Panc1 (cell line): Measurements from ENCODE around the gene LRRFIP1. TPM values are rescaled to one million over a fixed set of nuclear protein-coding genes. Genes with fewer than 3 reads are reported as not detected.
A peak's percentile ranks its signal among the peaks of the same experiment; 100 is the strongest.

Experiments used
- ATAC-seq: fragments of 200-7000 bp; cut with Tn5 transposase; 2 replicates; pipeline ENCODE4 v1.9.1; 2020; ENCODE audit warnings: mild to moderate bottlenecking, moderate library complexity
- BruUV-seq: library from RNA; stranded (reverse); fragments of 400-500 nt; replicated peaks from 2 replicates; lab custom pipeline; 2021; lab: Mats Ljungman, UMichigan
- CTCF ChIA-PET: fragments of 300-600 bp; sonication (Branson Sonifier 250); formaldehyde crosslinking; loops from one replicate; lab custom pipeline; 2022; ENCODE audit warnings: antibody characterized with exemption; lab: Charles Lee
- POLR2A ChIA-PET: fragments of 300-600 bp; sonication (Branson Sonifier 250); formaldehyde crosslinking; loops from one replicate; lab custom pipeline; 2022; ENCODE audit warnings: antibody characterized with exemption; lab: Charles Lee
- DNase-seq: peaks from one replicate; pipeline ENCODE4 v3.0.0-alpha.2; 2010; ENCODE audit warnings: low read depth, low spot score
- H3K27ac ChIP-seq: 2 replicates; pipeline ENCODE4 v1.5.1; 2011; ENCODE audit warnings: mild to moderate bottlenecking, low read length, inconsistent platforms
- H3K27me3 ChIP-seq: fragments of 200-500 bp; sonication (Bioruptor generic); 2 replicates; pipeline ENCODE4 v1.6.0; 2014; ENCODE audit warnings: low read length, inconsistent platforms; ENCODE audit not compliant: control insufficient read depth, insufficient read depth
- H3K36me3 ChIP-seq: fragments of 200-500 bp; sonication (Bioruptor generic); 2 replicates; pipeline ENCODE4 v1.5.1; 2014; ENCODE audit warnings: inconsistent platforms, mild to moderate bottlenecking, low read length, moderate library complexity; ENCODE audit not compliant: control insufficient read depth, insufficient read depth
- H3K4me1 ChIP-seq: 2 replicates; pipeline ENCODE4 v1.5.1; 2011; ENCODE audit warnings: inconsistent platforms, mild to moderate bottlenecking, low read length, moderate library complexity; ENCODE audit not compliant: control insufficient read depth, insufficient read depth
- H3K4me3 ChIP-seq, 2 experiments: 2 replicates each; pipeline ENCODE4 v1.5.1; 2011 to 2012; ENCODE audit warnings: low read depth in 2 of 2, low read length in 2 of 2, mild to moderate bottlenecking in 2 of 2, inconsistent platforms in 1 of 2, moderate library complexity in 1 of 2
- H3K9me3 ChIP-seq: fragments of 200-500 bp; sonication (Bioruptor generic); 2 replicates; pipeline ENCODE4 v1.5.1; 2014; ENCODE audit warnings: low read depth, mild to moderate bottlenecking, inconsistent platforms, low read length, moderate library complexity; ENCODE audit not compliant: control insufficient read depth, insufficient read depth
- POLR2AphosphoS5 ChIP-seq: IDR thresholded peaks from 2 replicates; pipeline ENCODE4 v1.6.1; 2012; ENCODE audit warnings: mild to moderate bottlenecking, low read depth, low read length, moderate library complexity
- SIN3A ChIP-seq: IDR thresholded peaks from 2 replicates; pipeline ENCODE4 v1.6.1; 2012; ENCODE audit warnings: low read depth, mild to moderate bottlenecking, low read length, moderate library complexity, borderline replicate concordance; ENCODE audit not compliant: insufficient read depth
- TCF7L2 ChIP-seq: IDR thresholded peaks from 2 replicates; pipeline ENCODE4 v1.6.1; 2011; ENCODE audit warnings: mild to moderate bottlenecking, low read depth, low read length, inconsistent platforms
- in situ Hi-C: cut with HindIII; loops from 2 replicates; pipeline ENCODE4 v1.10.0; 2016; ENCODE audit warnings: low sequenced_read_pairs, low pct_unique_long_range_greater_than_20kb
- intact Hi-C: fragments of 100-400 bp; cut with micrococcal nuclease; formaldehyde crosslinking; loops from one replicate; pipeline ENCODE4 v1.10.0; 2022; ENCODE audit not compliant: unreplicated experiment
- total RNA-seq: library from RNA; stranded (reverse); gene quantifications from one replicate; pipeline ENCODE4 v1.2.1, GENCODE V29; 2021; ENCODE audit not compliant: unreplicated experiment
- TF ChIP-seq, protein P1 (sequence below), 2 experiments: IDR thresholded peaks; 2 replicates each; pipeline ENCODE4 v1.6.1; 2011 to 2012; ENCODE audit warnings: low read depth in 2 of 2, control low read depth in 1 of 2, low read length in 1 of 2, mild to moderate bottlenecking in 1 of 2, moderate library complexity in 1 of 2; ENCODE audit not compliant: insufficient read depth in 1 of 2
- TF ChIP-seq, protein P2 (sequence below): fragments of 450-650 bp; IDR thresholded peaks from 2 replicates; pipeline ENCODE4 v1.5.1; 2017; ENCODE audit warnings: mild to moderate bottlenecking

The LRRFIP1 gene
- total RNA-seq, 1 experiment from 2014 or later, result 121 TPM

DNA sequence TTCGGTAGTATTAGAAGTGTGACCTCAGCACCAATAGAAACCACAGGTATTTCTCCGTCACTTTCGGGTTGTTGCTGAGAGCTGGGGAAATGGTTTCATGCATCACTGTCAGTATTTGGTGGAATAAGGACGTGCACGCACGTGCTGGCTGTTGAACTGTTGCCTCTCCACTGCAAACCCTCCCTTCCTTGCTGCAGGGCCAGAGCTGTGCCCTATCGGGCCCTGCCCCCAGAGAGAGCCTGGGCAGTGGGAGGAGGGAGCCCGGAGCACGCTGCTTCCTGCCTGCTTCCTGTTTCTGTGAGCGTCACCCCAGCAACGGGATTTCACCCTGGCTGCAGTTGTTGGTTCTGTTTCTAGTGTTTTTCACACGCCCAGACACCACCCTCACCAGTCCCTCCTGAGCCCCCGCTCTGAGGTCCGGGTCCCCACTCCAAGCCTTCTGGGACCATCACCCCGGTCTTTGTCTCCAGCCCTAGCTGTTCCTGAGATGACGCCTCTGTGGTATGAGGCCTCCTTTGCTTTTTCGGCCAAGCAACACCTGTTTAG, 47.4 kb downstream of the LRRFIP1 start:
- Histone ChIP-seq H3K9me3 (no peaks in the 10 kb centered on the region), H3K4me3 (peak overlapping the region; percentile 22 to 44), H3K27ac (peak overlapping the region; percentile 72), H3K36me3 (no peaks in the 10 kb centered on the region), H3K27me3 (no peaks in the 10 kb centered on the region), H3K4me1 (peaks cover 29% of the 10 kb centered on the region)
- ChIA-PET CTCF (interaction anchor here (1.1 to 3.1 kb wide), 3 partner anchors 10 to 71 kb away, joined by 3 to 23 read pairs (median 16); no protein-coding TSS in a partner anchor), POLR2A (interaction anchor here (0.5 kb wide), 1 partner anchor 13 kb away, joined by 9 read pairs; no protein-coding TSS in a partner anchor)
- peak; percentile 88 for ATAC-seq
- TF ChIP-seq, protein P1, sequence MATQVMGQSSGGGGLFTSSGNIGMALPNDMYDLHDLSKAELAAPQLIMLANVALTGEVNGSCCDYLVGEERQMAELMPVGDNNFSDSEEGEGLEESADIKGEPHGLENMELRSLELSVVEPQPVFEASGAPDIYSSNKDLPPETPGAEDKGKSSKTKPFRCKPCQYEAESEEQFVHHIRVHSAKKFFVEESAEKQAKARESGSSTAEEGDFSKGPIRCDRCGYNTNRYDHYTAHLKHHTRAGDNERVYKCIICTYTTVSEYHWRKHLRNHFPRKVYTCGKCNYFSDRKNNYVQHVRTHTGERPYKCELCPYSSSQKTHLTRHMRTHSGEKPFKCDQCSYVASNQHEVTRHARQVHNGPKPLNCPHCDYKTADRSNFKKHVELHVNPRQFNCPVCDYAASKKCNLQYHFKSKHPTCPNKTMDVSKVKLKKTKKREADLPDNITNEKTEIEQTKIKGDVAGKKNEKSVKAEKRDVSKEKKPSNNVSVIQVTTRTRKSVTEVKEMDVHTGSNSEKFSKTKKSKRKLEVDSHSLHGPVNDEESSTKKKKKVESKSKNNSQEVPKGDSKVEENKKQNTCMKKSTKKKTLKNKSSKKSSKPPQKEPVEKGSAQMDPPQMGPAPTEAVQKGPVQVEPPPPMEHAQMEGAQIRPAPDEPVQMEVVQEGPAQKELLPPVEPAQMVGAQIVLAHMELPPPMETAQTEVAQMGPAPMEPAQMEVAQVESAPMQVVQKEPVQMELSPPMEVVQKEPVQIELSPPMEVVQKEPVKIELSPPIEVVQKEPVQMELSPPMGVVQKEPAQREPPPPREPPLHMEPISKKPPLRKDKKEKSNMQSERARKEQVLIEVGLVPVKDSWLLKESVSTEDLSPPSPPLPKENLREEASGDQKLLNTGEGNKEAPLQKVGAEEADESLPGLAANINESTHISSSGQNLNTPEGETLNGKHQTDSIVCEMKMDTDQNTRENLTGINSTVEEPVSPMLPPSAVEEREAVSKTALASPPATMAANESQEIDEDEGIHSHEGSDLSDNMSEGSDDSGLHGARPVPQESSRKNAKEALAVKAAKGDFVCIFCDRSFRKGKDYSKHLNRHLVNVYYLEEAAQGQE (IDR thresholded peaks at IDR 0.05; ENCODE audit: insufficient read depth in 1 of 2, low read depth in 2 of 2, low read length in 1 of 2), result no peak
- TF ChIP-seq TCF7L2, result no peak
- TF ChIP-seq, protein P2, sequence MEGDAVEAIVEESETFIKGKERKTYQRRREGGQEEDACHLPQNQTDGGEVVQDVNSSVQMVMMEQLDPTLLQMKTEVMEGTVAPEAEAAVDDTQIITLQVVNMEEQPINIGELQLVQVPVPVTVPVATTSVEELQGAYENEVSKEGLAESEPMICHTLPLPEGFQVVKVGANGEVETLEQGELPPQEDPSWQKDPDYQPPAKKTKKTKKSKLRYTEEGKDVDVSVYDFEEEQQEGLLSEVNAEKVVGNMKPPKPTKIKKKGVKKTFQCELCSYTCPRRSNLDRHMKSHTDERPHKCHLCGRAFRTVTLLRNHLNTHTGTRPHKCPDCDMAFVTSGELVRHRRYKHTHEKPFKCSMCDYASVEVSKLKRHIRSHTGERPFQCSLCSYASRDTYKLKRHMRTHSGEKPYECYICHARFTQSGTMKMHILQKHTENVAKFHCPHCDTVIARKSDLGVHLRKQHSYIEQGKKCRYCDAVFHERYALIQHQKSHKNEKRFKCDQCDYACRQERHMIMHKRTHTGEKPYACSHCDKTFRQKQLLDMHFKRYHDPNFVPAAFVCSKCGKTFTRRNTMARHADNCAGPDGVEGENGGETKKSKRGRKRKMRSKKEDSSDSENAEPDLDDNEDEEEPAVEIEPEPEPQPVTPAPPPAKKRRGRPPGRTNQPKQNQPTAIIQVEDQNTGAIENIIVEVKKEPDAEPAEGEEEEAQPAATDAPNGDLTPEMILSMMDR, result no peak
- peak; percentile 66; the same call in 1 of the 2 replicates for TF ChIP-seq SIN3A
- in situ Hi-C loops (no loop called here), intact Hi-C loops (no loop called here)
- no TSS peak for BruUV-seq
- DNase-seq, result no peak

DNA sequence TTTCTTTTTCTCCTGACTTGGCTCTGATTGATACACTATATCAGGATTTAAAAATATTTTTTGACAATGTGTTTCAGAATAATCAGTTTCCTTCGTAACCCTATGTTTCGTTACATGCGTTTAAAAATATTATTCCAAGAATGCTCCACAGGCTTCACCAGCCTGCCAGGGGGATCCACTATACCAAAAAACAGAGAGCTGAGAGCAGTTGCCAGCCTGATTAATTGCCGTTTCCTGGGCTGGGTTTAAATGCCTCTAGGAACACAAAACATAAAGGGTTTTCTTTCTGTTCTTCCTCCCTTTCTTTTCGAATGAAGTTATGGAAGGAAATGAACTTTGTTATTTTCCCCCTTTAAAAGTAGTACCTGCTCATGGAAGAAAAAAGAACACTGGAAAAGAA, 47.9 kb downstream of the LRRFIP1 start:
- TF ChIP-seq, protein P1 (IDR thresholded peaks at IDR 0.05; ENCODE audit: insufficient read depth in 1 of 2, low read depth in 2 of 2, low read length in 1 of 2), result no peak
- TF ChIP-seq POLR2AphosphoS5 (no peak), TCF7L2 (no peak), SIN3A (no peak)
- TF ChIP-seq, protein P2, result no peak
- no TSS peak for BruUV-seq
- H3K4me1 ChIP-seq, result peaks cover 28% of the 10 kb centered on the region
- no peaks in the 10 kb centered on the region for H3K9me3 ChIP-seq
- no peaks in the 10 kb centered on the region for H3K27me3 ChIP-seq
- no peaks in the 10 kb centered on the region for H3K36me3 ChIP-seq
- peak overlapping the region in 1 of 2 experiments; percentile 44; a peak in 1 of 4 replicates for H3K4me3 ChIP-seq
- peak overlapping the region; percentile 72 for H3K27ac ChIP-seq
- POLR2A ChIA-PET, result no interaction called here
- intact Hi-C loops (no loop called here), in situ Hi-C loops (no loop called here)
- no peak for ATAC-seq
- no peak for DNase-seq
- CTCF ChIA-PET, result interaction anchor here (3.1 kb wide), 1 partner anchor 70 kb away, joined by 23 read pairs; no protein-coding TSS in a partner anchor
